Measurements from ENCODE around the gene NOXO1. TPM values are rescaled to one million over a fixed set of nuclear protein-coding genes. Genes with fewer than 3 reads are reported as not detected.

NOXO1 gene
- total and polyA plus RNA-seq, 10 of the 15 experiments (the other 5 are each of a cell fraction or from before 2014, with no cell fraction given), result 0.09 to 0.76 (median 0.26) TPM; not detected in 4

- no peak for TF ChIP-seq NRF1 (conservative IDR thresholded peaks at IDR 0.05; ENCODE audit: low read depth, low read length)
- TF ChIP-seq BRCA1 (IDR thresholded peaks at IDR 0.05; ENCODE audit: low read depth, low read length), result no peak
- no peak for TF ChIP-seq EED (IDR thresholded peaks at IDR 0.05; ENCODE audit: low read depth)
- no peak for TF ChIP-seq STAT3 (IDR thresholded peaks at IDR 0.05; ENCODE audit: low read depth, low read length)
- no peak for TF ChIP-seq RFX5 (IDR thresholded peaks at IDR 0.05; ENCODE audit: low read depth, low read length)
- no peak for TF ChIP-seq SMAD5 (IDR thresholded peaks at IDR 0.05; ENCODE audit: low read depth)
- no peak for TF ChIP-seq HDAC2 (IDR thresholded peaks at IDR 0.05)
- TF ChIP-seq YY1 (IDR thresholded peaks at IDR 0.05; ENCODE audit: low read depth, low read length), result no peak
- TF ChIP-seq TARDBP (IDR thresholded peaks at IDR 0.05; ENCODE audit: borderline replicate concordance), result no peak
- TF ChIP-seq ZNF207 (IDR thresholded peaks at IDR 0.05; ENCODE audit: borderline replicate concordance), result no peak
- no peak for TF ChIP-seq PKNOX1 (IDR thresholded peaks at IDR 0.05)
These were observed 35.5 kb downstream of the NOXO1 start (continued) for GRCh38 chr16:1945559-1946391.

GRCh38 chr16:1944612-1945199, 36.6 kb downstream of the NOXO1 start:
- ChIA-PET POLR2A (interaction anchor here (0.5 to 0.6 kb wide), 2 partner anchors 43 to 104 kb away, joined by 3 to 6 read pairs; no protein-coding TSS in a partner anchor), RAD21 (ENCODE audit: unreplicated experiment) (no interaction called here)
- no TSS peak for BruUV-seq (replicated peaks)
- TF ChIP-seq HCFC1 (IDR thresholded peaks at IDR 0.05; ENCODE audit: low read length), result no peak
- no peak for TF ChIP-seq TBL1XR1 (IDR thresholded peaks at IDR 0.05; ENCODE audit: low read depth, low read length)
- no peak for TF ChIP-seq SPI1 (IDR thresholded peaks at IDR 0.05; ENCODE audit: borderline replicate concordance, insufficient read depth, low read depth, low read length)
- TF ChIP-seq BCLAF1 (IDR thresholded peaks at IDR 0.05), result no peak
- TF ChIP-seq KAT2A (conservative IDR thresholded peaks at IDR 0.05; ENCODE audit: control insufficient read depth, low read depth, low read length), result no peak
- no peak for TF ChIP-seq MAX (IDR thresholded peaks at IDR 0.05; ENCODE audit: low read depth, low read length)
- no peak for TF ChIP-seq TAF1 (IDR thresholded peaks at IDR 0.05; ENCODE audit: borderline replicate concordance, low read depth, low read length)
- TF ChIP-seq ZZZ3 (IDR thresholded peaks at IDR 0.05; ENCODE audit: control insufficient read depth, insufficient read length, low read depth), result no peak
- no peak for TF ChIP-seq STAT3 (IDR thresholded peaks at IDR 0.05; ENCODE audit: low read depth, low read length)
- no peak for TF ChIP-seq LARP7 (IDR thresholded peaks at IDR 0.05)
- TF ChIP-seq TARDBP (IDR thresholded peaks at IDR 0.05; ENCODE audit: borderline replicate concordance), result no peak

More at GRCh38 chr16:1944612-1945199, 36.6 kb downstream of the NOXO1 start:
- Histone ChIP-seq H3K4me3 (no peak overlapping the region), H3K79me2 (ENCODE audit: control insufficient read depth, insufficient read depth, low read length) (peaks cover 18% of the 10 kb centered on the region), H3K27me3 (replicated peaks in 1 of 2; ENCODE audit: control insufficient read depth in 2 of 2, insufficient read depth in 2 of 2, low read length in 1 of 2) (no peaks in the 10 kb centered on the region), H3K9ac (ENCODE audit: control insufficient read depth, insufficient read depth, low read length) (no peak overlapping the region), H3K36me3 (ENCODE audit: control insufficient read depth in 2 of 2, insufficient read depth in 2 of 2, low read length in 1 of 2) (no peaks in the 10 kb centered on the region; a peak in 2 of 4 replicates), H3K27ac (ENCODE audit: control insufficient read depth, insufficient read depth) (no peak overlapping the region), H2AFZ (ENCODE audit: control insufficient read depth, low read depth, low read length) (no peak overlapping the region), H4K20me1 (ENCODE audit: control insufficient read depth, insufficient read depth) (no peaks in the 10 kb centered on the region), H3K4me2 (ENCODE audit: control insufficient read depth, insufficient read depth) (no peak overlapping the region), H3K9me3 (replicated peaks; ENCODE audit: control insufficient read depth, insufficient read depth, low read length) (no peaks in the 10 kb centered on the region), H3K4me1 (ENCODE audit: control insufficient read depth, insufficient read depth, low read length) (peaks cover 10% of the 10 kb centered on the region; the same call in 1 of the 2 replicates)
- FAIRE-seq (no peak), DNase-seq (ENCODE audit: low read depth, low spot score) (no peak), ATAC-seq (no peak)
- 87% methylated on average over 21 of the region's 21 CpGs for WGBS (ENCODE audit: insufficient coverage, insufficient replicate concordance, low lambda C conversion rate, missing lambda C conversion rate)
- in situ Hi-C loops (cut with MboI) (no loop called here), intact Hi-C loops (cut with micrococcal nuclease; ENCODE audit: unreplicated experiment) (no loop called here)
- CTCF ChIA-PET, result interaction anchor here (1.8 kb wide), 1 partner anchor 16 kb away, joined by 4 read pairs; no protein-coding TSS in a partner anchor
- SMC1A ChIA-PET (ENCODE audit: uncharacterized antibody, unreplicated experiment), result interaction anchor here (1.0 to 1.2 kb wide), 2 partner anchors 12 to 67 kb away, joined by 3 read pairs; no protein-coding TSS in a partner anchor

Data from GM12878 (cell line).